GM18511 (cell line): Measurements from ENCODE around the gene RELL1.

Source experiments
- ATAC-seq: cut with Tn5 transposase; IDR thresholded peaks from one replicate; pipeline ENCODE4 v1.9.1; 2021; ENCODE audit warnings: mild to moderate bottlenecking, moderate library complexity; ENCODE audit not compliant: unreplicated experiment

RELL1 gene

GRCh38 chr4:37667197-37668100 is 18.7 kb downstream of the RELL1 start:
- ATAC-seq: no peak

GRCh38 chr4:37666625-37667071 is 19.5 kb downstream of the RELL1 start:
- ATAC-seq: peak; percentile 73

GRCh38 chr4:37665333-37666320 is 20.5 kb downstream of the RELL1 start:
- ATAC-seq: no peak

GRCh38 chr4:37664696-37665095 is 21.5 kb downstream of the RELL1 start:
- no peak for ATAC-seq

GRCh38 chr4:37663552-37663951 is 22.6 kb downstream of the RELL1 start:
- ATAC-seq: no peak

GRCh38 chr4:37662861-37663390 is 23.2 kb downstream of the RELL1 start:
- ATAC-seq: no peak

- ATAC-seq: no peak
These were observed 23.9 kb downstream of the RELL1 start for GRCh38 chr4:37662251-37662650.

- ATAC-seq: no peak
These were observed 24.4 kb downstream of the RELL1 start for GRCh38 chr4:37661772-37662171.

GRCh38 chr4:37659696-37660095 is 26.5 kb downstream of the RELL1 start:
- no peak for ATAC-seq

- no peak for ATAC-seq
These were observed 29.5 kb downstream of the RELL1 start for GRCh38 chr4:37656649-37657048.

GRCh38 chr4:37653601-37654000 is 32.6 kb downstream of the RELL1 start:
- ATAC-seq: no peak

GRCh38 chr4:37652747-37653527 is 33.2 kb downstream of the RELL1 start:
- no peak for ATAC-seq

GRCh38 chr4:37651781-37652377 is 34.3 kb downstream of the RELL1 start:
- ATAC-seq: no peak

- ATAC-seq: no peak
These were observed 35.7 kb downstream of the RELL1 start for GRCh38 chr4:37650481-37650880.

GRCh38 chr4:37649268-37649667 is 36.9 kb downstream of the RELL1 start:
- no peak for ATAC-seq

- ATAC-seq: no peak
These were observed 37.9 kb downstream of the RELL1 start for GRCh38 chr4:37648084-37648817.

GRCh38 chr4:37646247-37646646 is 39.9 kb downstream of the RELL1 start:
- no peak for ATAC-seq

- ATAC-seq: no peak
These were observed 40.4 kb downstream of the RELL1 start for GRCh38 chr4:37645736-37646135.

- no peak for ATAC-seq
These were observed 41.2 kb downstream of the RELL1 start for GRCh38 chr4:37644962-37645361.
